Central memory CD4-positive, alpha-beta T cell (primary cell): ENCODE measurements around the gene TTC32.
A peak's percentile ranks its signal among the peaks of the same experiment; 100 is the strongest.
"Not testable (repeated sequence)": the region's sequence is repeated elsewhere in the genome, so short reads cannot be mapped to it uniquely, and the experiment has no call there.

Experiments used
- DNase-seq: peaks from one replicate; pipeline ENCODE4 v3.0.0; 2022
- total RNA-seq, 3 experiments: gene quantifications; one replicate each; lab custom pipeline; 2026; lab: John Stamatoyannopoulos, UW

TTC32 gene
- 5.0 to 41.5 (median 22.8) reads per million in 3 experiments for total RNA-seq

DNA sequence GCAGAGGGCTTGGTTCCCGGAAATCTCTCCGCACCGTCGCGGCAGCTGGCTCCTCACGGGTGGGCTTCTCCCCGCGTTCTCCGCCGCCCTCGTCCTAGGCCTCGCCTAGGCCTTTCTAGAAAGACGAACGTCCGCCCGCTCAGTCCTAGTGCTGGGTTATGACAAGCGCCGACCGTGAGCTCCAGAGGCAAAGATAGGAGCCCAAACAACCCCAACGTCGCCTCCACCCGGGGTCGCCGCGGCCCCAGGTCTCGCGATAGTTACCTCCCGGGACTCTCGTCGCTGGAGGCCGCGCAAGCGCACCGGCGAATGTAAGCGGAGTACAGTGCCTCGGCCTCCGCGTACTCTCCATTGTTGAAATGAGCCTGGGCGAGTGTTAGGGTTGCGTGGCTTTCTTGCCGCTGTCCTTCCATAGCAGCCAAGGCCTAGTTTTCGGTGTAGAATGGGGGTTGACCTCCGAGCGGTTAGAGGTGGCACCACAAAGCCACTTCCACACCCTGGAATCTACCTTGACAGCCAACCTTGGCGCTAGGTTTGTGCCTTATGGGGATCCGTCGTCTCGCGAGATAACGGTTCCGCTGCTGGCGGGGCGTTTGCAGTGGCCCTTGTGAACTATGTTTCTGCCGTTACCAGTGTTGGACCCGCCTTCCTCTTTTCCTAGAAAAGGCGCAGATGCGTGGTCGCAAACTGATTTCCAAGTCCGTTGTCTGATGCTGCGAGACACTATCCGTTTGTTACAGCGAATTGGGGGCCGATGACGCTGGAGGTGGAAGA is at the start of gene TTC32:
TTC32 (minus strand) TSS at position 542 of the 774 bp plus-strand sequence; CDS start at position 413, 129 bp downstream.
- peak; percentile 95 for DNase-seq

DNA sequence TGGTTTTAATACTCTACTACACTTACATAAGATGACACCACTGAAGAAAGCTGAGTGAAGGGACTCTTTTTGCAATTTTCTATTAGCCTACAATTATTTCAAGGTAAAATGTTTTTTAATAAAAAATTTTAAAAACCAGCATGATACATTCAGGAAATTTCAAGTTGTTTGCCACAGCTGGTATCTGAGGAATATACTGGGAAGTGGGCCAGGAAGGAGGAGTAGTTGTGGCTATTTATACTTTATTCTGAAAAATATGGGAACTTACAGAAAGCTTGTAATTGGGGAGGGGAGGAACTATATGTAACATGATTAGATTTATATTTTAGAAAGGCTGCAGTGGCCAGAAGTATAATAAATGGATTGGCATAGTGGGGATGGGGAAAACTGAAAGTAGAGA is 47.3 kb upstream of the TTC32 start:
- DNase-seq = no peak

DNA sequence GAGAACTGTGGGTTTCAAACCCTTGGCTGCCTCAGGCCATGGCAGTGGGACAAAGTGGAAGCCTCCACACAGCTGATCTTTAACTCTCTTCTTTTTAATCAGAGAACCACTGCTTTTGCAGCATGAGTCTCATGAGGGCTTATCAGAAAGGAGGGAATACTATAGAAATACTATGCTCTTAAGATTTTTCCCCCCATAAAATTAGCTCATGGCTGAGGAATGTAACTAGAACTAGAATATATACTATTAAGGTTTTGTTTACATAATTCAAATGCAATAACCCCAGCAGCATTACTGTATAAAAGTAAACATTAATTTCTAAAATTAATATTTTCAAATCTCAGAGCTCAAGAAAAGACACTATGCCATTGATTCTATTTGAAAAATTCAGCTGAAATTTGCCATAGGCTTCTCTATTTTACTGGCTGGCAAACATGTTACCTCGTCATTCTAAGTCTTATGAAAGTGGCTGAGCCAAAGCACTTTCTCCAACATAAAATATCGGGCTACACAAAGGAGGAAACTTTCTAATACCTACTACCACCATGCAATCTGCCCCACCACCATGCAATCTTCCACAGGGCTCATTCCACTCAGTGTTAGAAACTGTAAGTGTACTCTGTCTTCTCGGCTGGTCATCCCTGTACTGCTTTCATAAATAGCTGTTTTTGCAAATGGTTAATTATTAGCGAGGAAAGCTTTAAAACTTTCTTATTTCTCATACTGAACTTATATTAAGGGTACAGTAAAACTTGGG is 45.6 kb upstream of the TTC32 start:
- DNase-seq = no peak

DNA sequence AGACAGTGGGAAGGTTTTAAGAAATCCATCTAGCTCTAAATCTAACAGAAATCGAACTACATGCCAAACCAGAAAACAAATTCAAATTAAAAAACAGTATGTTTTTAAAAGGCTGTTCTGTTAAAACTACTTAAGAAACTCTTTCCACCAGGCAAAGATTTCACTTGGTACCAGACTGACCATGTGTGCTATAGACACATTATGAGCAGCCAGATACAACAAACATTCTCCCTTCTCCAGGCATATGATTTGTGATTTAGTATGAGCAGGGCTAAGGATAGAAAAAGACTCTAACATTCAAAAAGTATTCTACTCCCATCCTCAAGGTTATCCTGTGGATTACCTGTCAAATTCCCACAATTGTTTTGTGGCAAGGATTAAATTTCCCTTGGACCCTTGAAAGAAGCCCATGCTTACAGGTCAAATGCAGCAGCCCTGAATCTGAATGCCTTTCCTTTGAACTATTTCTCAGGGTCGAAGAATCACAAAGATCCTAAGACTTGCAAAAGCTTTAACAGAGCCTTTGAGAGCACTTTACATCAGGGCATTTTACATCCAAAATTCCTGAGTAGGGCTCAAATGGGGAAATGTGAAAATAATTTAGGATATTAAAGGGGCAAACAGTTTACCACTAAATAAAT is 42.5 kb upstream of the TTC32 start:
- DNase-seq = no peak

DNA sequence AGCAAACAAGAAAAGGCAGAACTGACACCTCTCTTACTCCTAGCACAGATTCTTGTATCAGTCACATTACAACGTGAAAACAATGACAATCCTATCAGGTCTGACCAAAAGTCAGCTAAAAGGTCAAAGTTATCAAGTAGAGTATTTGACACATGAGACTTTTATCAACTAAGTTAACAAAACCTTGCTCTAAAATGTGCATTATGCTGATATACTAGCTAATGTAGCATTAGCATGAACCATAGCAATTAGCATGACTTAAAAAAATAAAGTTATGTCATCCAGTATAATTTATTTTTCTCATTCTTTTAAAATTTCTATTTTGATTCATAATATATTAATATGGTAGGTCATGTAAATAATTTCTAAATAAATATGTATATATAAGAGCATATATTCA is 41.4 kb upstream of the TTC32 start:
- DNase-seq = no peak

DNA sequence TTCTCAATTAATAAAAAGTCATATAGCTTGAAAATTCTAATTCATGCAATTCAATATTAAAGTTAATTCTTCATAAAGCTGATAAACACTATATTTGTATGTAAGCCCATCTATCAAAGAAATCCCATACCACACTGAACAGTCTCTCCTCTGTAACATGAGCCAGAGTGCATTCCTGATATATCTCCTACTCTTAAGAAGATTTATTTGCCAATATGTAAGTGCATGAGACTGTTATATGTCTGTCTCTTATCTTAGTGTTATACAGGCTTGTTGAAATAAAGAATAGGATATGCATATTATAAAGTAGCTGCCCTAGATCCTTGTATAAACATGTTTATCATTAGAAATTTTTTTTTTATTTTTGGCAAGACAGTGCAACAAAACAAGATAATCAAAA is 40.4 kb upstream of the TTC32 start:
- DNase-seq = no peak

DNA sequence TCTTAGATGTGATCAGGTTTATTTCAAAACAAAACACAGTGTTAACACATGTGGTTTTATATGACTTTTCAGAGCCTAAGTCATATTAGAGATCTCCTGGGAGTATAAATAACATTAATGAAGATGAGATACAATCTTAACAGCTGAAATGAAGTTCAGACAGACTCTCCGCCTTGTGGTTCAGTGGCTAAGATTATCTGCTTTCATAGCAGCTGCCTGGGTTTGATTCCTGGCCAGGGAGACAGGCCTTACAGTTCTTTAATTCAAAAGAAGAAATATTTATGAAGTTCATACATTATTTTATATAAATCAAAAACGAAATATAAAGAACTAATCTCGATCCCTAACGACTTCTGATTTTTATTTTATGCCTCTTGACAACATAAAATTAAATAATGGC is 35.2 kb upstream of the TTC32 start:
- DNase-seq = no peak

DNA sequence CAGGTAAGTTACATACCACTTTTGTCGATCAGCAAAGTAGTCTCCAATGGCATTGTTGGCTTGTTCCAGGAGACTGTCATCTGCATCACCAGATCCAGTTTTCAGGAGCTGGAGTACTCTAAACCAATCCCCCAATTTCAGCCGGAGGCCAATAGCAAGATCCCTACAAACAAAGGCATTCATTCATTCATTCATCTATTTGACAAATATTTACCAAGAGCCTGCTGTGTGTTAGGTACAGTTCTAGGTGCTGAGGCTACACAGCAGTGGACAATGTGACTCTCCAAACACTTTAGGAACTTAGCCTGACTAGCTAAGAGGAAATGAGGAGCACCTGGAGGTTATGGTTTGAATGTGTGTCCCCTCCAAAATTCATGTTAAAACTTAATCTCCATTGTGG is 34.4 kb upstream of the TTC32 start:
- no peak for DNase-seq

DNA sequence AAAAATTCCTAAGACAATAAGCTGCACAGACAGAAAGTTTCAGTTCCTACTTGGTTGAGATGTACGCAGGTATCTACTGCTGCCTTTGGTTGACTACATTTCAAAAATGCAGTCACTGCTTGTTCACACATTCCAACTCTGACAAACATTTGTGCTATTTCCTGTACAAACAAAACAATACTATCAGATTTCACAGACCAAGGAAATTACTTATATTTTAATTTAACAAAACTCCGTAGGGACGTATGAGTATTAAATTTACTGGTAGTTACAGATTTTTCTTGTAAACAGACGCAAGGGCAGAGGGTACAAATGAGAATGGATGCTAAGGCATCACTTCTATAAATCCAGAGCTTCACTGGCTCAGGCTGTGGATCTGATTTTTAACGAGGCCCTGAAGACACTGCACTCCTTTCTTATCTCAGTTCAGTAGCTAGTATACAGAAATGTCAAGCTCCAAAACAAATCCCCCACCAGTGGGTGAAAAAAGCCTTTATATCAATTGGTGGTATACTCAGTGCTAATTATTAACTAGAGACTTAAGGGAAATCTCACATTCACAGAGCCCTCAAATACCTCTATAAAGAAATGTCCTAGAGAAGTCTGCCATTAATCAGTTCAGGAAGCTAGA is 31.7 kb upstream of the TTC32 start:
- no peak for DNase-seq

DNA sequence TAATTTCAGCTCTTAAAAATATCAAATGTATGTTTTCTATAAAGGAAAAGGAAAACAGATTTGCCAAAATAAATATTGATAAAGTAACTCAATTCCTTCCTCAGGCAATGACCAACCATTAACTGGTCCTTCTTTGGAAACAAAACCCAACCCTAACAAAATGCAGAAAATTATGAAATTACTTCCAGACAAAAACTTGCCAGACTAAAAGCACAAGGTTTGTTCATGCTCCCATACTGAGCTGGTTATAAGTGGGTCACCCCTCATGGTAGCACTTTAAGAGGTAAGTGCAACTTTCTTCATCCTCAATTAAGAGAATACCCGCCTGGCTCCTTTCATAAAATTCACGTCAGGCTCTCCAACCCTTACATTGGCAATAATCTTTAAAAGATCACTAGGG is 31.1 kb upstream of the TTC32 start:
- no peak for DNase-seq

DNA sequence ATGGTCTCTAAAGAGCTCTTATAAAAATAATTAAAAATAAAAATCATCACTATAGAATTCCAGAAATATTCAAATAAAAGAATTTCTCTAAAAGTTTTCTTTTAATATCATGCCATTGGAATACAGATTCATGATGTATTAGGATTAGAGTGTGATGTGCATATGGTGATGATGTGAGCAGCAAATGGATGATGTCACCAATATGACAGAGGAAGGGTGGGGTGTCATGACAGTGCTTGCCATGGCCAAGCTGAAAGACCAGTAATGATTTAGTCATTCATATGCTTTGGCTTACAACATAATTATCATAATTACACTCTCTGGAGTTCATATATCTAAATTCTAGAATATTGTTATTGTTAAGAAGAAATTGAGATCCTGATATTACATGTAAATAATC is 27.4 kb upstream of the TTC32 start:
- DNase-seq = no peak

DNA sequence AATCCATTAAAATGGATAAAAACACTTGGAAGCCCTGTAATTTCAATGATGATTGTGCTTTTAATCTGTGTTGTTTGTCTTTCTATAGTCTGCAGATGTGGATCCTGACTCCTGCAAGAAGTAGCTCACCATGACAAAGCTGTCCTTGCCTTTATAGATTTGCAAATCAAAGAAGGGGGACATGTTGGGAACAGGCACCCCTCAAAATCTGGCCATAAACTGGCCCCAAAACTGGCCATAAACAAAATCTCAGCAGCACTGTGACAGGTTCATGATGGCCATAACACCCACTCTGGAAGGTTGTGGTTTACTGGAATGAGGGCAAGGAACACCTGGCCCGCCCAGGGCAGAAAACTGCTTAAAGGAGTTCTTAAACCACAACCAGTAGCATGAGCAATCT is 26.0 kb upstream of the TTC32 start:
- DNase-seq = not testable (repeated sequence)

DNA sequence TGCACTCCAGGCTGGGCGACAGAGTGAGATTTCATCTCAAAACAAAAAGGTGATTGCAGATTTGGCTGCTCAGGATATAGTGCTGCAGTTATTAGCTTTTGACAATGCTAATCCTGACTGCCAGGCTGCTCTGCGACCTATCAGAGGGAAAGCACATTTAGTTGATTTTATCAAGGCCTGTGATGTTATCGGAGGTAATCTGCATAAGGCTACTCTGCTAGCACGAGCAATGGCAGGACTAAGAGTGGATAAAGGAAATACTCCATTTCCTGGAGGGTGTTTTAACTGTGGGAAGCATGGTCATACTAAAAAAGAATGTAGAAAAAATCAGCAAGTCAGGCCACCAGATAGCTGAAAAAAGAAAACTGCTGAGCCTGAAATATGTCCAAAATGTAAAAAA is 22.7 kb upstream of the TTC32 start:
- not testable (repeated sequence) for DNase-seq

DNA sequence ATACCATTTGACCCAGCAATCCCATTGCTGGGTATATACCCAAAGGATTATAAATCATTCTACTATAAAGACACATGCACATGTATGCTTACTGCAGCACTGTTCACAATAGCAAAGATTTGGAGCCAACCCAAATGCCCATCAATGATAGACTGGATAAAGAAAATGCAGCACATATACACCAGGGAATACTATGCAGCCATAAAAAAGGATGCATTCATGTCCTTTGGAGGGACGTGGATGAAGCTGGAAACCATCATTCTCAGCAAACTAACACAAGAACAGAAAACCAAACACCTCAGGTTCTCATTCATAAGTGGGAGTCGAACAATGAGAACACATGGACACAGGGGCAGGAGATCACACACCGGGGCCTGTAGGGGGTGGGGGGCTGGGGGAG is 20.4 kb upstream of the TTC32 start:
- DNase-seq = not testable (repeated sequence)

DNA sequence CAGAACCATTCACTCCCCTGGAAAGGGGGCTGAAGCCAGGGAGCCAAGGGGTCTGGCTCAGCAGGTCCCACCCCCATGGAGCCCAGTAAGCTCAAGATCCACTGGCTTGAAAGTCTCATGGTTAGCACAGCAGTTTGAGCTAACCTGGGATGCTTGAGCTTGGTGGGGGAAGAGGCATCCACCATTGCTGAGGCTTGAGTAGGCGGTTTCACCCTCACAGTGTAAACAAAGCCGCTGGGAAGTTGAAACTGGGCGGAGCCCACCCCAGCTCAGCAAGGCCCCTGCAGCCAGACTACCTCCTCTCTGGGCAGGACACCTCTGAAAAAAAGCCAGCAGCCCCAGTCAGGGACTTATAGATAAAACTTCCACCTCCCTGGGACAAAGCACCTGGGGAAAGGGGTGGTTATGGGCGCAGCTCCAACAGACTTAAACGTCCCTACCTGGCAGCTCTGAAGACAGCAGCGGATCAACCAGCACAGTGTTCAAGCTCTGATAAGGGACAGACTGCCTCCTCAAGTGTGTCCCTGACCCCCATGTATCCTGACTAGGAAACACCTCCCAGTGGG is 14.7 kb upstream of the TTC32 start:
- no peak for DNase-seq

DNA sequence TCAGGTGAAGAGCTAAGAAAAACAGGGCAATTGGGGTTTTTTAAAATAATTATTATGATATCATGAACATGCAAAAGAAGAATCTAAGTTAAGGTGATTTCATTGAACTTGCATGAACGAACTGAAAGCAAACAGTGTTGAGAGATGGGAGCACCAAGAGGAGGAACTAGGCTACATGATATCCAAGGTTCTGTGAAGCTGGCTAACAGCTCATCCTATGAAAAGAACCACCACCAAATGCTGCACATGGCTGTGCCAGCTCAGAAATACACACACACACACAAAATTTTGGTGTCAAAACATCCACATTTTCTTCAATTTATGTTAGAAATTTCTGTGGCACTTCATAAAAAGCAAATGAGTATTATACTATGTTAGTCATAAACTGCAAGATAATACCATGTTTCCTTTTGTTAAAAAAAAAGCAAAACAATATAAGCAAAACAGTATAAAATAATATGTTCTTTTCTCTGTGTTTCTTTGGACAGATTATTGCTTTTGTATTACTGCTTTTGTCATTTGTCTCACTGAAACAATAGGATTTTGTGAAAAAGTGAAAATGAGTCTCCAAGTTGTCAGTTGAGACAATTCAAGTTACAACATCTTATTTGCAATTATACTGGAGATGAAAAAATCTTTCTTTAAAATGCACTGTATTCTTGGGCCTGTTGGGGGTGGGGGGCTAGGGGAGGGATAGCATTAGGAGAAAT is 12.6 kb upstream of the TTC32 start:
- no peak for DNase-seq

DNA sequence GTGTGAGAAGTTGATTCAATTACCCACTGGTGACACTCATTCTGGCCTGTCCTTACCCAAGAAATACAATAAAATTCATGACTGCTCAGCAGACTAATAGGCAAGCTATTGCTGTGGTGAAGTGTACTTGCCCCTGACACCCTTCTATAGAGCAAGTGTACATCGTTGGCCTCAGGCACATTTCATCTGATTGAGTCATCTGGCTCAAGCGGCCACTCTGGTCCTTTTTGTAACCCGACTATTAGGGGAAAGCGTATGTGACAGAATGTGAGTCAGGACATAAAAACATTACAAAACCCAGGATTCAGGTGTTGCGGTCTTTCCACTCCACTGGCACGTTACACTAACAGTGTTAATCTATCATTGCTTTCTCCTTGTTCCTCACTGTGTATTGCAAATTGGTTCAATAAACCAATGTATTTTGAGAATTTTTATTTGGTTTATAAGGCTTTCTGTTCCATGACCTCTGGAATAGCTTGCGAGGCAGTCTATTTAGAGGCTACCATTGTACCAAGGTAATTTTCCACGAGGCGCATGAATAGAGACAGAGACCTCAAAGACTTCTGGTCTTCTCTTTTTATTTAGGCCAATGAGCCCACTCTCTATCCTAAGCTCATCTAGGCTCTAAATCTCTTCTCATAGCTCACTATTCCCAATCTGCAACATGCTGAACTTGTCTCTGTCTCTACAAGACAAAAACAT is 10.2 kb upstream of the TTC32 start:
- DNase-seq = no peak

DNA sequence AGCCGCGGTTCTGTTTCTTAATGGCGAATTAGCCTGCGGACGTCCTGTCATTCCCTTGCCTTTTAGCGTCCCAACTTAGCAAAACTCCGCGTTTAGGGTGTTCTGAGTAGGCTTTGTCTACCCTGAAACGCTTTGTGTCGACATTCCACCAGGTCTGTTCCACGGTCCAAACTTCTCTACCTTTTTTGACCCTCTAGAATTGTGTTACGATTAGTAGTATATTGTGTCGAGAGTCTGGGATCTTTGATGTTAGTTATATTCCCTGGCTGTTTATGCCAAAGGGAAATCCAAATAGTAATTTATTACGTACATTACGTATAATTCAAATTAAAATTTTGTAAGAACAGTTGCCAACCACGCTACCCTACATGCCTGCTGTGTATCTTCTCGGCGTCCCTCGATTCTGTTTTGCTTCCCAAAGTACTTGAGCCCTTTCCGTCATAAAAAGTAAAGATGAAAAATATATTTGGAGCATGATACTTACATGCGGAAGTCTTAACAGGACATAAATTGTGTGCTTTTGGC is 495 bp upstream of the TTC32 start:
- DNase-seq = no peak

DNA sequence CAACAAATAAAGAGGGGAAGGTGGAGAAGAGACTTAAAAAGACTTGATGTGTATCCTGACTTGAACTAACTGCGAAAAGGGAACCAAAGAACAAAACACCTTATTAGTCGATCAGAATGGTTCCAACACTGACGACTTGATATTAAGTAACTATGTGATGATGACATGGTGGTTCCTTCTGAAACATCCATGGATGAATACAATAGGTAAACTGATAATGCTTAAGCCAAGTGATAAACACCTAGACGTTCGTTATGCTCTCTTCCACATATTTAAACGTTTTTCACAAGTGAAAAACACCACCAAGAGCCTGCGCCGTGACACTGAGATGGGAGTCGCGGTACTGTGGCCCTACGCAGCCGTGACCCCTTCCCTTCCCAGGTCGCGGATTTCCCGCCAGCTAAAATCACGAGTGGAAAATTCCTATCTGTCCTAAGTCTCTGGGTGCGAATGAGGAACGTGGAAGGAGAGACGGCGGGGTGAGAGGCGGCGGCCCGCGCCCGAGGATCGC is 797 bp downstream of the TTC32 start:
- no peak for DNase-seq

DNA sequence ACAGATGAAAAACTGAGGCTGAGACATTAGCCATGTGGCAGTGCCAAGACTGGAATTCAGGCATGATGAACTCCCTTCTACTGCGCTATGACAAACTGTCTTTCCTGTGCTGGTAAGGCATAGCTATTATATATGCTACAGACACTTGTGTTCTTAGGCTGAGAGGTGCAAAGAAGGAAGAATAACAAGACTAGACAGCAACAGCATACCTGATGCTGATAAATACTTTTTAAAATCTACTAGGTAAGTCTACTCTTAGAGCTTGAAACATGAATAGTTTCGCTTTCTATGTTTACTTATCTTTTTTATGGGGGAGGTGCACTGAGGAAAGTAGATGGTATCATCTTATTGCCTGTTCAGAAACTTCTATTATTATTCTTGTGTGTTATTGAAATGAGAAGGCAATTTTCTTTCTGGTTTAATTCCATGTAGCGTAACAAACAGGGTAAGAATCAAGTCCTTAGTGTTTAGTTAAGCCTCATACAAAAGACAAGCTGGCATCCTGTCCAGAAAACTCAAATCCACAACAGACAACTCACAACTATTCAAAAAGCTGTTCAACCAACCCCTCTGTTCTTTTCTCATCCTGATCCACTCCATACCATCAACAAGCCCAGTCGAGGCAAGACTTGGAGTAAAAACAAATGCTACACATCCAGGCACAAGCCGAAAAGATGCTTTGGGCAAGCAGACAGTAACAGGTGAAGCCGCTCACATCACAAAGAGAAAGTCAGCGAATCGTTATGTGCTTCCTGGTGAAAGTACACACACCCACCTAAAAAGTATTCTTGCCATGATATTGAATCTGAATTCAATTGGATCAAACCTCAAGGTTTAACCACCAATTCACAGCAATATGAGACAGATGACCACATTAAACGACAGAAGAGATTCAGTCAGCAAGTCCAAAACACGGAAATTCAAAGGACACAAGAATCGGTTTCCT is 1.5 kb downstream of the TTC32 start:
- DNase-seq = peak; percentile 59
